Glomerular visceral epithelial cell (primary cell): ENCODE results near the gene SERINC5.
"Not testable (repeated sequence)": the region's sequence is repeated elsewhere in the genome, so short reads cannot be mapped to it uniquely, and the experiment has no call there.

Source experiments
- DNase-seq: peaks from one replicate; pipeline ENCODE4 v3.0.0-alpha.2; 2016; ENCODE audit errors: extremely low spot score

The SERINC5 gene

DNA sequence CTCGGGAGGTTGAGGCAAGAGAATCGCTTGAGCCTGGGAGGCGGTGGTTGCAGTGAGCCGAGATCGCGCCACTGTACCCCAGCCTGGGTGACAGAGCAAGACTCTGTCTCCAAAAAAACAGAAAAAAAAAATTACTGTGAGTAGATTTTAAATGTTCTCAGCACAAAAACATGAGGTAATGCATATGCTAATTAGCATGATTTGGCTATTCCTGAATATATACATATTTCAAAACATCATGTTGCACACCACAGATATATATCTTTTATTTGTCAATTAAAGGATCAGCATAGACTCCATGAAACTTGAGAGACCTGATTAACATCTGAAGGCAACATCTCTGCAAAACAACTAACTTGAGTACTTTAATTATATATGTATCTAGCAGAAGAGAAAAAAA is 117.4 kb downstream of the SERINC5 start:
- no peak for DNase-seq

DNA sequence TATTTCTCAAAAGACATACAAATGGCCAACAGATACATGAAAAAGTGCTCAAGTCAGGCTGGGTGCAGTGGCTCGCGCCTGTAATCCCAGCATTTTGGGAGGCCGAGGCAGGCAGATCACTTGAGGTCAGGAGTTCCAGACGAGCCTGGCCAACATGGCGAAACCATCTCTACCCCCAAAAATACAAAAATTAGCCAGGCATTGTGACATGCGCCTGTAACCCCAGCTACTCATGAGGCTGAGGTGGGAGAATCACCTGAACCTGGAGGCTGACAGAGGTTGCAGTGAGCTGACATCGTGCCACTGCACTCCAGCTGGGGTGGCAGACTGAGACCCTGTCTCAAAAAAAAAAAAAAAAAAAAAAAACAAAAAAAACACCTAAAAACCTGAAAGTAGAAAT is 119.0 kb downstream of the SERINC5 start:
- DNase-seq, result not testable (repeated sequence)

DNA sequence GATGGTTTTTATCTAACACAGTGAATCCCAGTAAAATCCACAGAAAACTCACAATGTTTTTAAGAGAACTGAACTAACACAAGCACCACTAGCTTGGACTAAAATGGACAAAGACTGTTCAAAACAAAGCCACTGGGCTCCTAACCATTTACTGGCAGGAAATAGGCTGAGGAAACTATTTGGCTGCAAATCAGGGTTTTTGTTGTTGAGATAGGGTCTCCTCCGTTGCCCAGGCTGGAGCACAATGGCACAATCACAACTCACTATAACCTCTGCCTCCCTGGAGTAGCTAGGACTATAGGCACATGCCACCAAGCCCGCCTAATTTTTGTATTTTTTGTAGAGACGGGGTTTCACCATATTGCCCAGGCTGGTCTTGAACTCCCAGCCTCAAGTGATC is 121.0 kb downstream of the SERINC5 start:
- no peak for DNase-seq

DNA sequence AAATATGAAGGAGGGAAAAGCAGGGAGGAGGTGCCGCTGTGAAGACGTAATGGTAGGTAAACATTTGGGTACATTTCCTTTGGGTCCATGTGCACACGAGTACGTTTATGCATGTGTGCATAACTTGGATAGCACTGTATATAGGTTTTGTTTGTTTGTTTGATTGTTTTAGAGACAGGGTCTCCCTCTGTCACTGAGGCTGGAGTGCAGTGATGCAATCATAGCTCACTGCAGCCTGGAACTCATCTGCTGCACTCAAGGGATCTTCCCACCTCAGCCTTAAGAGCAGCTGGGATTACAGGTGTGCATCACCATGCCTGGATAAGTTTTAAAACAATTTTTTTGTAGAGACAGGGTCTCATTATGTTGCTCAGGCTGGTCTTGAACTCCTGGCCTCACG is 126.7 kb downstream of the SERINC5 start:
- DNase-seq, result no peak

DNA sequence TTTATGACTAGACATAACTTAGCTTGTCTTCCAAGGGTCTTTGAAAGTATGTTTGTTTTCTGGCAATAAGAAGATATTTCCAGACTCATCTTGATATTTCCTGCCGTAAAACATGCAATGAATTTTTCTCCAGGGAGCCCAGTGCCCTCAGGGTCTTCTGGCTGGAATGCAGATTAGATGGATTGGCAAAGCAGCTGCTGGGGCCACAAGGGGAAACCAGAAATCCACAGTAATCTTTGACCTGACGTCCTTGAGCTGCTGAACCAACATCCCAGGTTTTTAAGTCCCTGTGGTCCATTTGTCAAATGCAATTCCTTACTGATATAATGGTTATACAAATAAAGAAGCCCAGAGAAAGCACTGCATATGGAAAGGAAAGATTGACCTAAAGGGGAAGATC is 127.7 kb downstream of the SERINC5 start:
- DNase-seq, result no peak

DNA sequence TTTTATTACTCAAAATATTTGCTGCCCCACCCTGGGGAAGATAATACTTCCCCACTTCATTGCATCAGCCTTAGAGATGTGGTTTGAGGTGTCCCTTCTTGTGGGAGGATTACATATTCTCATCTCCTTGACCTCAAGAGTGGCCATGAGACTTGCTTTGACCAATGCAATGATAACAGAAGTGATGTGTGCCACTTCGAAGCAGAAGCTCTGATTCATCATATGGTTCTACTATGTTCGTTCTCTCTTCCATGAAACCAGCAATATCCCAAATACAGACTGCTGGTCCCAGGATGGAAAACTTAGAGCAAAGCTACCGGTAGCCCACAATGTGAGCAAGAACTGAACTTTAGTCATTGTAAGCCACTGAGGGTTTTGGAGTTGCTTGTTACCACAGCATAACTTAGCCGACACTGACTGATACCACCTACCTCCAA is 128.7 kb downstream of the SERINC5 start:
- peak; percentile 50 for DNase-seq

DNA sequence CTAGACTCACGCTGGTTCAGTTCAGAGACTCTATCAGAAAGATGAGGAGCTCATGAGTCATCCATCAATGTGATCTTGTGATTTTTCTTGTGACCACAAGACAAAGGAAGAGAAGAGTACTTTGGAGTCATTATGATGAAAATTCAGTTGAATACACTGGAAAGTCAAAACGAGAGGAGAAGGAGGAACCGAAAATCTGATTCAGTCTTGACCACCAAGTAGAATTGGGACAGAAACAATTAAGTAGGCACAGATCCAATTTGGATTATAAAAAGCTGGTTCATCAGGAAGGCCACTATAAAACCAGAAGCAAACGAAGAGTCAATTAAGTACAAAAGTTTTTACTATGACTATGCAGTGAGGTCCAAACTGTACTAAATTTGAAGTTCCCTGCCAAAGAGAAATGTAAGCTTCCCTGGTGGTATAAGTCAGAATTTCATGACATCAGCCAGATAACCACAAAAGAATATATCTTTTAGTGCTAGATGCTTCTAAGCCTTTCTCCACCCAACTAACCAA is 129.8 kb downstream of the SERINC5 start:
- peak; percentile 73 for DNase-seq

DNA sequence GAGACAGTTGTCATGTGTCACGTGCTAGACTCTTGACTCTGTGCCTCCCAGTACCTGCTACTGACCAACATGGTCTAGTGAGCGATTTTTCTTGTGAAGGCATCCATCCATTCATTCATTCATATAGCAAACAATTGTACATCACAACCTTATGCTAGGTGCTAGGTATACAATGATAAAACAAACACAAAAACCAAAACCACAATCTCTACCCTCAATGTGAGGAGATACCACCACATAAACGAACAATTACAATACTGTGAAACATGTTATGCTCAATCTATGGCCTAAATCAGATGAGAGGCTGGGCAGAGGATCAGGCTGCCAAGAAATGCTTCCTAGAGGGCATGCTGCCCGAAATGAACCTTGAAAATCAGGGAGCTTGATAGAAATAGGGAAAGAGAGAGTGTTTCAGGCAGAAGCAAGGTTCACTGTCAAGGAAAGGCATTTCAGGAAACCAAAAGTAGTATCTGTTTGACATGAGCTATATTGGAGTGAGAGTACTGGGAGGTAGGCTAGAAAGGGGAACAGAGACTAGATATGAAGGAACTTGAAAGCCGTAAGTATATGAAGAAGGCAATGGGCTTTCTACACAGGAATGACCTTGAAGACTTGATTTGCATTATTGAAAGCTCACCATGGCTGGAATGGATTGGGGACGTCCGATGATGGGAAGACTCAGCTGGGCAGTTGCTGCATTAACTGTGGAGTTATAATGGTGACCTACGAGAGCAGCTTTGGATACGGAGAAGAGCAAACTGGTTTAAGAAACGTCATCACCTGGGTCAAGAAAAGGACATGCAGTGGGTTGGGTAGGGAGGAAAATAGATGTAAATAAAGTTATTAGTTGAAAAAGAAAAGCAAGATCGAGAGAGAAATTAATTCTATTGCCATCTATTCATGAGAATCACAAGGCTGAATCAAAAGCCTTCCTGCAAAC is 130.6 kb downstream of the SERINC5 start:
- DNase-seq, result no peak

DNA sequence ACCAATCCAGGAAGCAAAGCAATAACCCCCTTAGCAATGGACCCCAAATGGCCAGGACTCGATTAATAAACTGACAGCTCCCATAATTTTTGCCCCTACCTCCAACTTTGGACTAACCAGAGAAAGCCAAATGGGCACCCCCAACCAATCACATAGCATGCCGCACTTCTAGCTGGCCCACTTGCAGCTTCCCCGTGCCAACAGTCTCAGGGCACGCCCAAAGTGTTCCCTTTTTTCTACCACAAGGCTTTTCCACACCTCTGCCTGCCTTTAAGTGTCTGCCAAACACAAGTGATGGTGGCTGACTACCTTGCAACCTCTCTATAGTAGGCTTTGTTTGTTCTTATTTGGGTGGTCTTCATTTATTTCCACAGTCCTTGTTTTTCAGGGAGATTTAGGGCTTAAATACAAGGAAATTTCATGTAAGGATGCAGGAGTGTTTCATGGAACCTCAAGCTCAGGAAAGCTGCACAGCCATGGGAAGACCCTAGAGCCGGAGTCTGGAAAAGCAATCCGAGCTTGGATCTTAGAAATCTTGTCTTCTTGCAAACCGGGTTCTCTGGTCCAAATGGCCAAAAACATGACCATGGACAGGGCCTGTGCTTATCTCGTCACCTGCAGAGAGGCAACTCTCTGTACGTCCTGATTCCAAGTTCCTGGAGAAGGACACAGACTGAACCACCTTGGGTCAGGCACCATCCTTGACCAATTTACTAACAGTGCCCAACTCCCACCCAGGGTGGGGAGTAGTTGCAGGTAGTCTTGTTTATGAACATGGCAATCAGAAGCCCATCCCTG is 131.5 kb downstream of the SERINC5 start:
- no peak for DNase-seq

DNA sequence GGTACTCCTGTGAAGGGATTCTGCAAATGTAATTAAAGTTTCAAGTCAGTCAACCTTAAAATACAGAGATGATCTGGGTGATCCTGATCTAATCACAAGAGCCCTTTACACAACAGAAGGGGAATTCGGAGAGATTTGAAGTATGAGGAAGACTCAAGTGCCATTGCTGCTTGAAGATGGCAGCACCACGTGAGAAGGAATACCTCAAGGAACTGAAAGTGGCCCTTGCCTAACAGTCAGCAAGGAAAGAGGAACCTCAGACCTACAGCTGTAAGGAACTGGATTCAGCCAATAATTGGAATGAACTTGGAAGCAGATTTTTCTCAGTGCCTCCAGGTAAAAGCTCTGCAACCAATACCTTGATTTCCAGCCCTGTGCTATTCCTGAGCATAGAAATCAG is 133.3 kb downstream of the SERINC5 start:
- DNase-seq, result no peak

DNA sequence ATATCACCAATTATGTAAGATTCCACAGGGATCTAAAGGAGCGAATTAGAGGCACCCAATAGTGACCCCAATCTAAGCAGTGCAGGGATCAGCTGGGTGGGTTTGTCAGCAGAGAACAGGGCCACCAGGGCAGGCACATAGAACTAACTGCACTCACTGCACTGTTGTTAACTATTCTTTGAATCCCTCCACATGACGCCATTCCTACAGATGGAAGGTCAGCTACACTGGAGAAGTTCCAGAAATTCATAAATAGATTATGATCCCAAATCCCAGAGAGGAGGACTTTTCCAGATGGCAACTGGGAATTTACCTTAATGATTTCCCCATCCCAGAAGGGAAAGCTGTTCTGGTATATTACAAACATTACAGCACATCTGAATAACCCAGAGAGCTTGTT is 136.5 kb downstream of the SERINC5 start:
- DNase-seq, result no peak

DNA sequence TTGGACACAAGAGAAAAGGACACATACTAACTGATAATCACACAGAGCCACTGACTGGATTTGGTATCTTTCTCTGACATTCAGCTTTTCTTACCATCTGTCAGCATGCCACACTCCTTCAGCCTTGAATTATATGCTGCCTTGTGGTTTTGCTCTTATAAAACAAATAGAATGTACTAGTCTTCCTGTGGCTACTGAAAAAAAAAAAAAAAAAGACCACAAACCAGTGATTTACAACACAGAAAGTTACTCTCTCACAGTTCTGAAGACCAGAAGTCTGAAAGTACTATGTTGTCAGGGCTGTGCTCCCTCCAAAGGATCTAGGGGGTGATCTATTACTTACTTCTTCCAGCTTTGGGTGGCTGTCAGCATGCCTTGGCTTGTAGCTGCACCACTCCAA is 138.4 kb downstream of the SERINC5 start:
- no peak for DNase-seq

DNA sequence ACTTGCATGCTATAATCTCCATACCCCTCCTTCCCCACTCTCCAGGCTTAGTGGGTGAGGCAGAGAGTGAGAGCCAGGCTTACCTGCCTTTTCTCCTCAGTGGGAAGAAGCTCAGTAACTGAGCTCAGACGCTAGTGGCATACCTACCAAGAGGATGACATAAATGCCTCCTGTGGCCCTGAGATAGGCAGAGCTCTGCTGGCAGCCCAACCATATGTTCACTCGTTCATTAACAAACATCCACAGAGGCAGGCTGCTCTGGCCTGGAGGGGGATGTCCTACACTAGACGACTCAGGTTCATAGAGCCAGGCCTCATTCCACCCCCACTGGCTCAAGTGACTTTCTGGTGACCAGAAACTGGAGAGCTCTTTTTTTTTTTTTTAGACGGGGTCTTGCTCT is 139.4 kb downstream of the SERINC5 start:
- DNase-seq, result no peak

DNA sequence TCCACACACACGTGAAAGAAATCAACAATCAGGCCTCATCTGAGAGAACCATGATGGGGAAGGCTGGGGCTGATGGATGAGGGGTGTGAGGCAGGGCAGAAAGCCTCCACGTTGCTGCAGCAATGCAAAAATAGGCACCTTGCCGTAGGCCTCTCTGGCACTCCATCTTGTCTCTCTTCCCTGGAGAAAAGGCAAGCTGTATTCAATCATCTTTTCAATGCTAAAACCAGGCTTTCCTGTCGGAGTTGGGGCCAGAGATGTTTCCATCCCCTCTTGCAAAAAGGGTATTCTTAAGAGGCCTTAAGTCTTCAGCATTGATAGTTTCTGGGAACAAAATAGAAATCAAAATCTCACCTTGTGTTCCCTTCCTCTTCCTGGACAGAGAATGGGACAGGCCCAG is 139.8 kb downstream of the SERINC5 start:
- no peak for DNase-seq

DNA sequence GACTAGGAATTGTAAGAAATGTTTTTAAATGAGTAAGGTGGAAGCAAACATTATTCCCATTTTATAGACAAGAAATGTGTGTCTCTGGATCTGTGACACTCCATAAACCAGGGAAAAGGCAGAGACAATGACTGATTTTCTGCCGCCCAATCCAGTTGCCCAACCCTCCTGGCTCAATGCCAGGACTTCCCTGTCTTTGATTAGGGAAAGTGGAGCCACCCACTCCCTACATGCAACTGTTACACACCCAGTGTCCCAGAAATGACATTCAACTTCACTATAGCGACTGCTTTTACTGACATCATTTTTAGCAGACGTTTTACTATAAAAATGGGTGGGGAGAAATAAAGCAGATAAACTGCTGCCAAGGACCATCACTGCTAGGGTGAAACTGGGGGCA is 141.0 kb downstream of the SERINC5 start:
- DNase-seq, result no peak

DNA sequence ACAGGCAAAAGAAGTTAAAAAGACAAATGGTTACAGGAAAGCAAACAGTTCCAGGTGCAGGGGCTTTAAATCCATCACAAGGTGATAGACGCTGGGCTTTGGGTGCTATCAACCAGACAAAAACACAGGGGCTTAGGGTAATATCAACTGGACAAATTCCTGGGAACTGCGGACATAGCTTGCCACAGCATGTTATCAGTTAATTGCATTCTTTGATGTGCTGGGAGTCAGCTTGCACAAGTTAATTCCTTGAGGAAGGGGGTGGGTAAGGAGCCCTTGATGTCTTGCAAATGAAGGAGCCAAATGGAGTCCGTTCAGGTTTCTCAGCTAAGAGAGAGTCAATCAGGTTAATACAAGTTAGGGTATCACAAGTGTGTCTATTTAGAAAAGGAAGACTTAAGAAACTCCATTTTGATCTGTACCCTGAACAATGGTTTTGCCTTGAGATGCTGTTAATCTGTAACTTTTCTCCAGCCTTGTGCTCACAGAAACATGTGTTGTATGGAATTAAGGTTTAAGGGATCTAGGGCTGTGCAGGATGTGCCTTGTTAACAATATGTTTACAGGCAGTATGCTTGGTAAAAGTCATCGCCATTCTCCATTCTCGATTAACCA is 144.4 kb downstream of the SERINC5 start:
- not testable (repeated sequence) for DNase-seq

DNA sequence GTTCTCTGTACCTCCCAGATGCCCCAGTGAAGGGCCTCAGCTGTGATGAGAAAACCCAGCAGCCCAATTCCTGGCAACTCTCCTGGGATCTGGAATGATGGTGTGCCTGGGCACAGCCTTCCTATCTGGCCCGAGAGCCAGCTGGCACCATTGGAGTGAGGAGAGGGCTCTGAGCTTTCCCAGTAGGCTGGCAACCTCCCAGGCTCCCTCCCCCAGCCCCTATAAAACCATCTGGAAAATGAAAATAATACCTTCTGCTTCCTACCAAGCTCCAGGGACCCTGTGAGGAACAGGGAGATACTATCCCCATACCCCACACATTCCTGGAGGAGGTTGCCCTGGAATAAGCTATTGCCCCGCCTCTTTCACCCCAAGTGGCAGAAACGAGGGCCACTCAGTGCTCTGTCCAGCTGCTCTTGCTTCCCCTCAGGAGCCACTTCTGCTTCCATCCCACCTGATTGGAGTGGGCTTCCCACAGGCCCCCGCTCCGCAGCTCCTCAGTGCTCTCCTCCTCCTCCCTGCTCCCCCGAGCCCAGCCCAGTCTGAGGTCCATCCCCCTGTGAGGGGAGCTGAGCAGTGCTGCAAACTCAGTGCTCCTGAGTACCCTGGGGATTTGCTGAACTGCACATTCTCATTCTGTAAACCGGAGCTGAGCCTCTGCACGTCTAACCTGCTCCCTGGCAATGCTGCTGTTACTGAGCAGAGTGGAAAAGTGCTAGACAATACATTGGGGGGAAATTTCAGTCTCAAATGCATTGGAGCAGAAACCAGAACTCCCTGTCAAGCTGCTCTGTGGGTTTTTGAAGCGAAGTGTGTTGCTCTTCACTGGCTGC is 146.0 kb downstream of the SERINC5 start:
- DNase-seq, result no peak

DNA sequence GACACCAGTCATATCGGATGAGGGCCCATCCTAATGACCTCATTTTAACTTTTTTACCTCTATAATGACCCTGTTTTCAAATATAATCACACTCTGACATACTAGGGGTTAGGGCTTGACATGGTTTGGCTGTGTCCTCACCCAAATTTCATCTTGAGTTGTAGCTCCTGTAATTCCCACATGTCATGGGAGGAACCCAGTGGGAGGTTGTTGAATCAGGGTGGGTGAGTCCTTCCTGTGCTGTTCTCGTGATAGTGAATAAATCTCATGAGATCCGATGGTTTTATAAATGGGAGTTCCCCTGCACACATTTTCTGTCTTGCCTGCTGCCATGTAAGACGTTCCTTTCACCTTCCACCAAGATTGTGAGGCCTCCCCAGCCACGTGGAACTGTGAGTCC is 148.9 kb downstream of the SERINC5 start:
- DNase-seq, result no peak

DNA sequence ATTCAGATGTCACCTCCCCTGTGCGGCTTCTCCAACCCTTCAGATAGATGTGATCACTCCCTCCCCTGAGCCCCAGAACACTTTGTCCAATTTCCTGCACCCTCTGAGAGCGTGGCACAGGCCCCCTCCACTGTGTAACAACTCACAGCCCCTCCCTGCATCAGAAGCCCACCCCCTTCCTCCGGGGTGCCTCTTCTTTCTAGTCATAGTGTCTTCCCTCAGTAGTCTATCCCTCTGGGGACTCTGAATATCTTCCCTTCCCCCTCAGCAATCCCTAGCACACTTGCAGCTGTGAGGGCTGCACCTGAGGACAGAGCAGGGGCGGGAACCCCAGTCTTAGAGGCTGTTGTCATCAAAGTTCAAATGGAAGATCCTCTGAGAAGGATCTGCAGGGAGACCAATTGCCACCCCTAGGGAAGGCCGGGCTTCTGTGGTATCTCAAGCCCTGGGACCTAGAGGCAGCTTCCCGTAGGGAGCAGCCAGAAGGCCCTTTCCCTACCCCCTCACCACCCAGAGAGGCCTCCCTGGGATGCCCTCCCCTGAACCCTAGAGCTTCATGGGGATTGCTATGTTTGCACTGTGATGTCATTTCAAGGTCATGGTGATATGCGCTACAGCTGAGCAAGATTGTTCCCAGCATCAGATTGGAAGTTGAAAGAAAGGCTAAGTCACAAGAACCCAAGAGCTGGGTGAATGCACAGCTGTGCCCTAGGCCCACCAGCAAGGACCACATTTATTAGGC is 150.0 kb downstream of the SERINC5 start:
- no peak for DNase-seq

DNA sequence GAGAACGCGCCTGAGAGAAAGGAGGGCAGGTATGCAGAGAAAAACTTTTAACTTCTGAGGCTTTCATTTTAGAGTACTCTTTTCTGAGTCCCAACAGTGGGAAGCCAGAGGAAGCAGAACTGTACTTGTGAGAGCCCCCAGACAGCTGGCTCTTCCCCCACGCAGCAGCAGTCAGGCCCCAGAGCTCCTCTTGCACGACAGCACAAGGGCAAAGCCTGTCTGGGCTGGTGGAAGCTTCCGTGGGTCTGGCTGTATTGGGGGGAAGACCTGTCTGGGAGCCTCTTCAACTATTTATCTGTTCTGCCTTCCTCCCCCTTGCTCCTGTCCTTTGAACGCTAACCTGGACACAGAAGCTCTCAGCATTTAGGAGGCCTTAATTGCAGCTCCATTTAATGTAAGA is 152.5 kb downstream of the SERINC5 start:
- no peak for DNase-seq

DNA sequence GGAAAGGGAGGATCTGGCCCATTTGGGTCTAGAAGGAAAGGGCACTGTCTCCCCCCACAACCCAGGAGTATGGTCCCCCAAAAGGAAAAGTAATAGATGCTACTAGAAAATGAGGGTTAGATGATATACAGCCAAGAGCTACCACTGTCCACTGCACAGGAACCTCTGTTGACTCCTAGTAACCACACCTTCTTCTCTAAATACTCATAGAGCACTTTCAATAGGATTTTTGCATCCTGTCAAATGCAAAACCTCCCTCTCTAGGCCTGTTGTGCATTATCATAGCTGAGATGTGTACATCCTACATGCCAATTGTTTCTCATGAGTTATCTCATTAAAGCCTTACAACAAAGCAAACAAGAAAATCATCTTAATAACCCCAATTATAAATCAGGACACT is 153.9 kb downstream of the SERINC5 start:
- DNase-seq, result no peak
